ENCODE measurements around the gene EXOC3L4.

GRCh38 chr14:103108749-103109207 lies 14.3 kb downstream of the EXOC3L4 start:
- TF ChIP-seq EZH2phosphoT487 (IDR thresholded peaks at IDR 0.05; ENCODE audit: borderline replicate concordance, low read depth) (no peak), CHD2 (IDR thresholded peaks at IDR 0.05; ENCODE audit: low read length, partially characterized antibody) (no peak), CTCF (IDR thresholded peaks at IDR 0.05) (no peak), NRF1 (IDR thresholded peaks at IDR 0.05; ENCODE audit: low read depth, low read length) (no peak), POLR2AphosphoS5 (IDR thresholded peaks at IDR 0.05; ENCODE audit: low read depth, low read length) (no peak), MAX (IDR thresholded peaks at IDR 0.05; ENCODE audit: low read depth) (no peak), REST (IDR thresholded peaks at IDR 0.05; ENCODE audit: low read depth, low read length) (no peak), IRF3 (IDR thresholded peaks at IDR 0.05; ENCODE audit: low read depth, low read length) (no peak), USF2 (IDR thresholded peaks at IDR 0.05; ENCODE audit: borderline replicate concordance, low read depth, low read length) (no peak), TAF1 (IDR thresholded peaks at IDR 0.05; ENCODE audit: borderline replicate concordance, low read depth, low read length) (no peak), RFX5 (IDR thresholded peaks at IDR 0.05; ENCODE audit: low read length) (no peak)

Measured in SK-N-SH (cell line).